Neural cell (in vitro differentiated cells): ENCODE results near the gene COA4.

Experiments used
- CTCF ChIP-seq: fragments of 450-650 bp; IDR thresholded peaks from 2 replicates; pipeline ENCODE4 v1.5.1; 2014; ENCODE audit warnings: antibody characterized with exemption, mild to moderate bottlenecking, moderate library complexity; ENCODE audit not compliant: poor library complexity, severe bottlenecking
- SMC3 ChIP-seq: fragments of 450-650 bp; conservative IDR thresholded peaks from 2 replicates; pipeline ENCODE4 v1.6.1; 2014; ENCODE audit warnings: antibody characterized with exemption, mild to moderate bottlenecking, moderate library complexity; ENCODE audit not compliant: poor library complexity
- TF ChIP-seq, protein P1 (sequence below): IDR thresholded peaks from 2 replicates; pipeline ENCODE4 v1.6.1; 2012; ENCODE audit warnings: borderline replicate concordance

DNA sequence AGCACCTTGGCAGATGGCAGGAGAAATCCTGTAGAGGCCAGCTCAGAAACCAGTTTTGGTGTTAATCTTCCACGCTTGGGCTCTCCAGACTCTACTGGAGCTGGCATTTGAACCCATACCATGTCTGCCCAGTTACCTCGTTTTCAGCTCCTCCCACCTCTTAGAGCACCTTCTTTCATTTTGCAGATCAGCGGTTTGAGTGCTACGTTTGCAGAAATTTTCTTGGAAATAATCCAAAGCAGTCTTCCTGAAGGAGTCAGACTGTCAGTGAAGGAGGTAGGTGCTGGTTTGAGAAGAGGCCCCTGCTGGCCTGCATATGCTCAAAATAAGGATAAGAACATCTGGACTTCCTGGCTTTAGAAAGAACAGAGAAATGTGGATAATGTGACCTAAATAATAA is 13.7 kb downstream of the COA4 start:
- no peak for TF ChIP-seq CTCF
- TF ChIP-seq SMC3 = no peak
- TF ChIP-seq, protein P1, sequence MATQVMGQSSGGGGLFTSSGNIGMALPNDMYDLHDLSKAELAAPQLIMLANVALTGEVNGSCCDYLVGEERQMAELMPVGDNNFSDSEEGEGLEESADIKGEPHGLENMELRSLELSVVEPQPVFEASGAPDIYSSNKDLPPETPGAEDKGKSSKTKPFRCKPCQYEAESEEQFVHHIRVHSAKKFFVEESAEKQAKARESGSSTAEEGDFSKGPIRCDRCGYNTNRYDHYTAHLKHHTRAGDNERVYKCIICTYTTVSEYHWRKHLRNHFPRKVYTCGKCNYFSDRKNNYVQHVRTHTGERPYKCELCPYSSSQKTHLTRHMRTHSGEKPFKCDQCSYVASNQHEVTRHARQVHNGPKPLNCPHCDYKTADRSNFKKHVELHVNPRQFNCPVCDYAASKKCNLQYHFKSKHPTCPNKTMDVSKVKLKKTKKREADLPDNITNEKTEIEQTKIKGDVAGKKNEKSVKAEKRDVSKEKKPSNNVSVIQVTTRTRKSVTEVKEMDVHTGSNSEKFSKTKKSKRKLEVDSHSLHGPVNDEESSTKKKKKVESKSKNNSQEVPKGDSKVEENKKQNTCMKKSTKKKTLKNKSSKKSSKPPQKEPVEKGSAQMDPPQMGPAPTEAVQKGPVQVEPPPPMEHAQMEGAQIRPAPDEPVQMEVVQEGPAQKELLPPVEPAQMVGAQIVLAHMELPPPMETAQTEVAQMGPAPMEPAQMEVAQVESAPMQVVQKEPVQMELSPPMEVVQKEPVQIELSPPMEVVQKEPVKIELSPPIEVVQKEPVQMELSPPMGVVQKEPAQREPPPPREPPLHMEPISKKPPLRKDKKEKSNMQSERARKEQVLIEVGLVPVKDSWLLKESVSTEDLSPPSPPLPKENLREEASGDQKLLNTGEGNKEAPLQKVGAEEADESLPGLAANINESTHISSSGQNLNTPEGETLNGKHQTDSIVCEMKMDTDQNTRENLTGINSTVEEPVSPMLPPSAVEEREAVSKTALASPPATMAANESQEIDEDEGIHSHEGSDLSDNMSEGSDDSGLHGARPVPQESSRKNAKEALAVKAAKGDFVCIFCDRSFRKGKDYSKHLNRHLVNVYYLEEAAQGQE = no peak
